SU-DHL-6 (cell line): ENCODE data around the gene TMEM131L.

Source experiments
- EZH2phosphoT487 ChIP-seq: fragments of 200-600 bp; sonication (generic), shearing (Covaris generic); conservative IDR thresholded peaks from 2 replicates; pipeline ENCODE4 v1.6.1; 2018; ENCODE audit warnings: mild to moderate bottlenecking, antibody characterized with exemption, low read length, moderate library complexity, mixed read lengths
- TF ChIP-seq, protein P1 (sequence below): fragments of 200-600 bp; sonication (generic); IDR thresholded peaks from one replicate; pipeline ENCODE4 v1.5.1; 2017; ENCODE audit warnings: antibody characterized with exemption, mild to moderate bottlenecking, low read length, moderate library complexity; ENCODE audit not compliant: insufficient read depth, poor library complexity, severe bottlenecking

- TF ChIP-seq, protein P1, sequence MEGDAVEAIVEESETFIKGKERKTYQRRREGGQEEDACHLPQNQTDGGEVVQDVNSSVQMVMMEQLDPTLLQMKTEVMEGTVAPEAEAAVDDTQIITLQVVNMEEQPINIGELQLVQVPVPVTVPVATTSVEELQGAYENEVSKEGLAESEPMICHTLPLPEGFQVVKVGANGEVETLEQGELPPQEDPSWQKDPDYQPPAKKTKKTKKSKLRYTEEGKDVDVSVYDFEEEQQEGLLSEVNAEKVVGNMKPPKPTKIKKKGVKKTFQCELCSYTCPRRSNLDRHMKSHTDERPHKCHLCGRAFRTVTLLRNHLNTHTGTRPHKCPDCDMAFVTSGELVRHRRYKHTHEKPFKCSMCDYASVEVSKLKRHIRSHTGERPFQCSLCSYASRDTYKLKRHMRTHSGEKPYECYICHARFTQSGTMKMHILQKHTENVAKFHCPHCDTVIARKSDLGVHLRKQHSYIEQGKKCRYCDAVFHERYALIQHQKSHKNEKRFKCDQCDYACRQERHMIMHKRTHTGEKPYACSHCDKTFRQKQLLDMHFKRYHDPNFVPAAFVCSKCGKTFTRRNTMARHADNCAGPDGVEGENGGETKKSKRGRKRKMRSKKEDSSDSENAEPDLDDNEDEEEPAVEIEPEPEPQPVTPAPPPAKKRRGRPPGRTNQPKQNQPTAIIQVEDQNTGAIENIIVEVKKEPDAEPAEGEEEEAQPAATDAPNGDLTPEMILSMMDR: no peak
- TF ChIP-seq EZH2phosphoT487: no peak
These were observed 1.1 kb downstream of the TMEM131L start for GRCh38 chr4:153466949-153467896.
